ENCODE results near the gene BLMH. TPM values are rescaled to one million over a fixed set of nuclear protein-coding genes. Genes with fewer than 3 reads are reported as not detected.

The BLMH gene
- total RNA-seq, 1 donor from 2014 or later: 14.9 TPM

GRCh38 chr17:30235386-30236296, 56.1 kb downstream of the BLMH start, which contains the start of gene SLC6A4:
TSS of gene SLC6A4 (minus strand) at chr17:30235697. CDS start at chr17:30221958, 13,739 bp downstream.
- Histone ChIP-seq H3K27ac (replicated peaks) (no peak within 1 kb of the TSS), H3K4me1 (peaks cover 26% of the 10 kb centered on the region), H3K4me3 (peak within 1 kb of the TSS; percentile 64), H3K36me3 (no peaks in the 10 kb centered on the region), H3K9me3 (replicated peaks) (no peaks in the 10 kb centered on the region), H3K27me3 (ENCODE audit: low read depth) (peaks cover 80% of the 10 kb centered on the region)
- intact Hi-C loops (cut with micrococcal nuclease): no loop called here
- no peak for TF ChIP-seq CTCF (IDR thresholded peaks at IDR 0.05; ENCODE audit: borderline replicate concordance)
- no peak for DNase-seq

- intact Hi-C loops (cut with micrococcal nuclease): no loop called here
- no peak for DNase-seq
- Histone ChIP-seq H3K4me3 (peak overlapping the region; percentile 64), H3K27ac (replicated peaks) (no peak overlapping the region), H3K9me3 (replicated peaks) (no peaks in the 10 kb centered on the region), H3K27me3 (ENCODE audit: low read depth) (peaks cover 77% of the 10 kb centered on the region), H3K4me1 (peaks cover 26% of the 10 kb centered on the region), H3K36me3 (no peaks in the 10 kb centered on the region)
- TF ChIP-seq CTCF (IDR thresholded peaks at IDR 0.05; ENCODE audit: borderline replicate concordance): no peak
Measured at GRCh38 chr17:30234964-30235363, 56.8 kb downstream of the BLMH start.

DNA sequence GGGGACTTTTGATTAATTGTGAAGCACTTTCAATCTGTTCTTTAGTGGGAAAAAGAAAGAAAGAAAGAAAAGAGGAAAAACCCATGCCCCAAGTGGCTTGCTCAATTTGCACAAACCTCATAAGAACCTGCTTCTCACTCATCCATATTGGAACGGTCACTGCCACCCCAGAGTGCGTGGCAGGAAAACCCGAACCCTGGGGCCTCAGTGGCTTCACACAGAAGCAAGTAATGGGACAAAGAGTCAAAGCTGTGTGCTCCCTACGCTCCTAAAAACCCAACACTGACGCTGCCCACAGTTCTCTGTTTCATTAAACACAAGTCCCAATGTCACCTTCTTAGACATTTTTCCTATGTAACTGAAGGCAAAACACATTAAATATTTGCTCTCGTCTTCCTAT, 57.4 kb downstream of the BLMH start:
- Histone ChIP-seq H3K4me1 (peaks cover 26% of the 10 kb centered on the region), H3K27me3 (ENCODE audit: low read depth) (peaks cover 71% of the 10 kb centered on the region), H3K9me3 (replicated peaks) (no peaks in the 10 kb centered on the region), H3K36me3 (no peaks in the 10 kb centered on the region), H3K4me3 (no peak overlapping the region), H3K27ac (replicated peaks) (no peak overlapping the region)
- no peak for DNase-seq
- TF ChIP-seq CTCF (IDR thresholded peaks at IDR 0.05; ENCODE audit: borderline replicate concordance): no peak
- intact Hi-C loops (cut with micrococcal nuclease): no loop called here

DNA sequence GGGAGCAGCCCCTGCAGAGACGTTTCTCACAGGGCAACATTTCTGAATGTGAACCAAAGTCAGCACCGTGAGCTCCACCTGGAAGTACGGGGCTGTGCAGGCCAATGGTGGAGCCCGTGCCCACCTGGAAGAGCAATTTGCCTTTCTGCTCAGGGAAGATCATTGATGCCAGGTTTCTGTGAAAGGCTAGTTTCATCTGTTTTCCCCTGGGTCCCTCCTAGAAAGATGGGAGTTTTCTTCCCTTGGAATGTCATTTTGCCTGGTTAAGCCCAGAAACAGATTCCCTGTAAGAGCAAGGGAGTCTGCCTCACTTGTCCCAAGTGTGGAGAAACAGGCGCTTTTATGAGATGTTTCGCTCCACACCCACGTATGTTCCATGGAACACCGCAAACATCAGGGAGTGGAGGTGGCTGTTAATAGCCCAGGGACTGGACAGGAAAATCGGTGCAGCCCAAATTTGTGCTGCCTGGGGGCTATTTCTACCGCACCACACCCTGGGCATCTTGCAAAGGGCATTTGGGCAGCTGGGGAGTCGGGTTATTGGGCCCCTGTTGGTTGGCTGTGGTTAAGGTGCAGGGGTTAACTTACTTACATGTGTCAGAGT, 58.8 kb downstream of the BLMH start:
- intact Hi-C loops (cut with micrococcal nuclease): no loop called here
- no peak for TF ChIP-seq CTCF (IDR thresholded peaks at IDR 0.05; ENCODE audit: borderline replicate concordance)
- Histone ChIP-seq H3K4me1 (peaks cover 26% of the 10 kb centered on the region), H3K36me3 (no peaks in the 10 kb centered on the region), H3K9me3 (replicated peaks) (no peaks in the 10 kb centered on the region), H3K4me3 (no peak overlapping the region), H3K27me3 (ENCODE audit: low read depth) (peaks cover 65% of the 10 kb centered on the region), H3K27ac (replicated peaks) (no peak overlapping the region)
- no peak for DNase-seq

DNA sequence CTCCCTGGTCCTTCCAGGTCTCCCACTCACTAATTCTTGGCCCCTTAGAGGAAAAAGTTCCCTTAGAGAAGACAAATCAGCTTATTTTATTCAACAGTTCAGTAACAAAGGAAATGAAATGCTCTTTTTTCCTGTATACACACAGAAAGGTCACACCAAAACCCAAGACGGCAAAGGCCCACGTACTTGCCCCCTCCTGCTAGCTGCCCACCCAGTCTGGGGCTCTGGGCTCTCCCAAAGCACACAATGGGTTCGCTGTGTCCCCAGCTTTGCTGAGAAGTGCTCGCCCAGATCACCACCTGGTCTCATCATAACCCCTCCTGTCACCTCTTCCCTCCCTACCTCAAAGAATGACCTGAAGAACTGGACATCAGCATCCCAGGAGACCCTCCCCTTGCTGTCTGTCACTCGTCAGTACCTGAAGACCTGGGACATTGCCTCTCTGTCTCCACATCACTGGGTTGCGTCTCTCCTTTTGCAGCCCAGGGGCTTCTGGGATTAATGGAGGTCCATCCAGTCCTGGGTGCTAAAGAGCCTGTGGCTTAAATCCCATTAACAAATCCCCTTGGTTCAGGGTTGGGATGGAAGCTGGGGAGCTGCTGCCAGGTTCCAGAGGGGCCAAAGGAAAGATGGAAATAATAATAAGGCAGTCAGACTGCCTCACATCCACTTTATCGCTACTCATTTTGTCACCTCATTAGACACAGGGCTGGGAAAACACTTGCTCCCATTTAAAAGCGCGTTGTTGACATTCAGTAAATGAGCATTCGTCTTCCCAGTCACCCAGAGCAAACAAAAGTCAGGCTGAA, 59.5 kb downstream of the BLMH start:
- no peak overlapping the region for H3K27ac ChIP-seq (replicated peaks)
- no peaks in the 10 kb centered on the region for H3K9me3 ChIP-seq (replicated peaks)
- peaks cover 20% of the 10 kb centered on the region for H3K4me1 ChIP-seq
- no peak overlapping the region for H3K4me3 ChIP-seq
- no peaks in the 10 kb centered on the region for H3K36me3 ChIP-seq
- peaks cover 58% of the 10 kb centered on the region for H3K27me3 ChIP-seq (ENCODE audit: low read depth)
- no peak for DNase-seq
- intact Hi-C loops (cut with micrococcal nuclease): no loop called here
- no peak for TF ChIP-seq CTCF (IDR thresholded peaks at IDR 0.05; ENCODE audit: borderline replicate concordance)

Measured in left ventricle myocardium inferior (tissue), 1 donor.